ENCODE measurements around the gene CDKN2AIP.

GRCh38 chr4:183397741-183398297 is 46.6 kb upstream of the CDKN2AIP start:
- TF ChIP-seq CTCF (IDR thresholded peaks at IDR 0.05; ENCODE audit: low read length): no peak
- no peak for TF ChIP-seq EZH2 (IDR thresholded peaks at IDR 0.05; ENCODE audit: borderline replicate concordance, low read length)

All from OCI-LY1 (cell line).